MM.1S (cell line): Measurements from ENCODE around the gene RAB10.

Experiments used
- DNase-seq: peaks from one replicate; pipeline ENCODE4 v3.0.0-alpha.2; 2015
- H2AFZ ChIP-seq: fragments of 300-600 bp; sonication (generic); 2 replicates; pipeline ENCODE4 v1.6.0; 2016; ENCODE audit warnings: antibody characterized with exemption, low read length
- H3F3A ChIP-seq: fragments of 300-600 bp; sonication (generic); 2 replicates; pipeline ENCODE4 v1.6.1; 2016; ENCODE audit warnings: mild to moderate bottlenecking, antibody characterized with exemption, low read length, moderate library complexity, mixed read lengths; ENCODE audit not compliant: insufficient read depth
- H3K27ac ChIP-seq: fragments of 300-600 bp; sonication (generic); 2 replicates; pipeline ENCODE4 v1.5.1; 2016; ENCODE audit warnings: mild to moderate bottlenecking, low read length
- H3K27me3 ChIP-seq: fragments of 300-600 bp; sonication (generic); replicated peaks from 2 replicates; pipeline ENCODE4 v1.6.0; 2016; ENCODE audit warnings: low read length; ENCODE audit not compliant: insufficient read depth
- H3K36me3 ChIP-seq: fragments of 300-600 bp; sonication (generic); replicated peaks from 2 replicates; pipeline ENCODE4 v1.6.1; 2016; ENCODE audit warnings: mild to moderate bottlenecking, low read length, mixed read lengths; ENCODE audit not compliant: insufficient read depth
- H3K4me1 ChIP-seq: fragments of 300-600 bp; sonication (generic); 2 replicates; pipeline ENCODE4 v1.6.1; 2016; ENCODE audit warnings: low read length, mixed read lengths
- H3K4me2 ChIP-seq: fragments of 300-600 bp; sonication (generic); 2 replicates; pipeline ENCODE4 v1.6.0; 2016; ENCODE audit warnings: low read depth, low read length
- H3K4me3 ChIP-seq: fragments of 300-600 bp; sonication (generic); 2 replicates; pipeline ENCODE4 v1.5.1; 2016; ENCODE audit warnings: low read length, mixed read lengths
- H3K79me2 ChIP-seq: fragments of 300-600 bp; sonication (generic); 2 replicates; pipeline ENCODE4 v1.6.1; 2016; ENCODE audit warnings: mixed run types, low read length, mixed read lengths
- H3K9ac ChIP-seq: fragments of 300-600 bp; sonication (generic); 2 replicates; pipeline ENCODE4 v1.6.1; 2016; ENCODE audit warnings: low read length, mixed read lengths
- H3K9me2 ChIP-seq: fragments of 300-600 bp; sonication (generic); replicated peaks from 2 replicates; pipeline ENCODE4 v1.6.1; 2016; ENCODE audit warnings: mild to moderate bottlenecking, low read length, mixed read lengths; ENCODE audit not compliant: insufficient read depth
- H3K9me3 ChIP-seq: fragments of 300-600 bp; sonication (generic); replicated peaks from 2 replicates; pipeline ENCODE4 v1.6.1; 2016; ENCODE audit warnings: mild to moderate bottlenecking, low read length, mixed read lengths; ENCODE audit not compliant: insufficient read depth
- H4K20me1 ChIP-seq: fragments of 300-600 bp; sonication (generic); 2 replicates; pipeline ENCODE4 v1.6.1; 2016; ENCODE audit warnings: mild to moderate bottlenecking, low read length, moderate library complexity, mixed read lengths; ENCODE audit not compliant: insufficient read depth
- CTCF ChIP-seq: fragments of 300-600 bp; sonication (generic); IDR thresholded peaks from 2 replicates; pipeline ENCODE4 v1.5.1; 2016; ENCODE audit warnings: antibody characterized with exemption, low read length, mixed read lengths
- EZH2 ChIP-seq: fragments of 300-600 bp; sonication (generic); optimal IDR thresholded peaks from 2 replicates; pipeline ENCODE3; 2017; ENCODE audit warnings: low read depth, mild to moderate bottlenecking, antibody characterized with exemption, low read length, mixed read lengths
- EZH2phosphoT487 ChIP-seq: fragments of 300-600 bp; sonication (generic); IDR thresholded peaks from 2 replicates; pipeline ENCODE4 v1.6.1; 2018; ENCODE audit warnings: antibody characterized with exemption, low read length

The RAB10 gene

GRCh38 chr2:26172189-26172870 lies 138.4 kb downstream of the RAB10 start:
- Histone ChIP-seq H3K4me2 (no peak overlapping the region; the same call in 1 of the 2 replicates), H3K27me3 (peaks cover 17% of the 10 kb centered on the region), H4K20me1 (no peaks in the 10 kb centered on the region), H2AFZ (no peak overlapping the region), H3K36me3 (no peaks in the 10 kb centered on the region), H3K9me2 (no peaks in the 10 kb centered on the region), H3F3A (no peaks in the 10 kb centered on the region), H3K9ac (no peak overlapping the region), H3K9me3 (no peaks in the 10 kb centered on the region), H3K79me2 (no peaks in the 10 kb centered on the region), H3K4me3 (no peak overlapping the region), H3K27ac (no peak overlapping the region), H3K4me1 (no peaks in the 10 kb centered on the region)
- DNase-seq, result no peak
- TF ChIP-seq CTCF (no peak), EZH2phosphoT487 (no peak), EZH2 (no peak)

- no peaks in the 10 kb centered on the region for H3K79me2 ChIP-seq
- no peaks in the 10 kb centered on the region for H3F3A ChIP-seq
- H4K20me1 ChIP-seq, result no peaks in the 10 kb centered on the region
- no peak within 1 kb of the TSS for H3K27ac ChIP-seq
- no peaks in the 10 kb centered on the region for H3K4me1 ChIP-seq
- no peaks in the 10 kb centered on the region for H3K9me2 ChIP-seq
- no peaks in the 10 kb centered on the region for H3K36me3 ChIP-seq
- no peak within 1 kb of the TSS; the same call in 1 of the 2 replicates for H3K4me3 ChIP-seq
- H3K9me3 ChIP-seq, result no peaks in the 10 kb centered on the region
- no peak within 1 kb of the TSS for H3K9ac ChIP-seq
- TF ChIP-seq EZH2 (no peak), CTCF (no peak), EZH2phosphoT487 (no peak)
- H3K4me2 ChIP-seq, result peak within 1 kb of the TSS; percentile 45; the same call in 1 of the 2 replicates
- peaks cover 17% of the 10 kb centered on the region for H3K27me3 ChIP-seq
- DNase-seq, result no peak
- peak within 1 kb of the TSS; percentile 56; the same call in 1 of the 2 replicates for H2AFZ ChIP-seq
These were observed 139.2 kb downstream of the RAB10 start, which contains the start of gene GAREM2 for GRCh38 chr2:26172871-26173775. GAREM2 (plus strand) TSS chr2:26173088; CDS start chr2:26173221, 133 bp downstream.

GRCh38 chr2:26173776-26174482 lies 140.0 kb downstream of the RAB10 start:
- Histone ChIP-seq H3K79me2 (no peaks in the 10 kb centered on the region), H3K27ac (no peak overlapping the region), H3K9me3 (no peaks in the 10 kb centered on the region), H3K4me3 (no peak overlapping the region), H3F3A (no peaks in the 10 kb centered on the region), H3K4me2 (no peak overlapping the region; the same call in 1 of the 2 replicates), H3K27me3 (peaks cover 17% of the 10 kb centered on the region), H3K9ac (no peak overlapping the region), H3K4me1 (no peaks in the 10 kb centered on the region), H3K36me3 (no peaks in the 10 kb centered on the region), H3K9me2 (no peaks in the 10 kb centered on the region), H4K20me1 (no peaks in the 10 kb centered on the region), H2AFZ (no peak overlapping the region)
- DNase-seq, result no peak
- no peak for TF ChIP-seq EZH2phosphoT487
- TF ChIP-seq CTCF, result no peak
- TF ChIP-seq EZH2, result no peak
